ENCODE data around the gene MYO1D.

Gene MYO1D

GRCh38 chr17:32861981-32862380, 14.9 kb downstream of the MYO1D start:
- DNase-seq (ENCODE audit: low read depth), result peak; percentile 13
- no peak for TF ChIP-seq CTCF (IDR thresholded peaks at IDR 0.05; ENCODE audit: insufficient read depth, low read depth, low read length, missing control alignments)
- no peak overlapping the region for H3K4me3 ChIP-seq (ENCODE audit: low read length)

- H3K4me3 ChIP-seq (ENCODE audit: low read length), result no peak overlapping the region
- DNase-seq (ENCODE audit: low read depth), result peak; percentile 27
- no peak for TF ChIP-seq CTCF (IDR thresholded peaks at IDR 0.05; ENCODE audit: insufficient read depth, low read depth, low read length, missing control alignments)
These were observed 16.9 kb downstream of the MYO1D start for GRCh38 chr17:32859857-32860525.

- no peak for DNase-seq (ENCODE audit: low read depth)
- no peak for TF ChIP-seq CTCF (IDR thresholded peaks at IDR 0.05; ENCODE audit: insufficient read depth, low read depth, low read length, missing control alignments)
- H3K4me3 ChIP-seq (ENCODE audit: low read length), result no peak overlapping the region
These were observed 21.3 kb downstream of the MYO1D start for GRCh38 chr17:32855620-32856019.

- H3K4me3 ChIP-seq (ENCODE audit: low read length), result no peak overlapping the region
- no peak for DNase-seq (ENCODE audit: low read depth)
- TF ChIP-seq CTCF (IDR thresholded peaks at IDR 0.05; ENCODE audit: insufficient read depth, low read depth, low read length, missing control alignments), result peak; percentile 6
These were observed 22.0 kb downstream of the MYO1D start for GRCh38 chr17:32854832-32855389.

GRCh38 chr17:32854207-32854606, 22.7 kb downstream of the MYO1D start:
- no peak overlapping the region for H3K4me3 ChIP-seq (ENCODE audit: low read length)
- no peak for TF ChIP-seq CTCF (IDR thresholded peaks at IDR 0.05; ENCODE audit: insufficient read depth, low read depth, low read length, missing control alignments)
- peak; percentile 54 for DNase-seq (ENCODE audit: low read depth)

- TF ChIP-seq CTCF (IDR thresholded peaks at IDR 0.05; ENCODE audit: insufficient read depth, low read depth, low read length, missing control alignments), result no peak
- no peak overlapping the region for H3K4me3 ChIP-seq (ENCODE audit: low read length)
- peak; percentile 47 for DNase-seq (ENCODE audit: low read depth)
These were observed 24.1 kb downstream of the MYO1D start for GRCh38 chr17:32852811-32853210.

- DNase-seq (ENCODE audit: low read depth), result no peak
- H3K4me3 ChIP-seq (ENCODE audit: low read length), result no peak overlapping the region
- TF ChIP-seq CTCF (IDR thresholded peaks at IDR 0.05; ENCODE audit: insufficient read depth, low read depth, low read length, missing control alignments), result no peak
These were observed 27.0 kb downstream of the MYO1D start for GRCh38 chr17:32849879-32850278.

Measured in epithelial cell of esophagus (primary cell).